Activated CD8-positive, alpha-beta memory T cell treated with anti-CD3 and anti-CD28 coated beads, Interleukin-2, amount 50 U/mL, for 1 hour (primary cell): ENCODE measurements around the gene TMEM254.
"Not testable (repeated sequence)": the region's sequence is repeated elsewhere in the genome, so short reads cannot be mapped to it uniquely, and the experiment has no call there.

Source experiments
- DNase-seq: peaks from one replicate; pipeline ENCODE4 v3.0.0-alpha.2; 2020; ENCODE audit errors: extremely low read depth

Gene TMEM254

DNA sequence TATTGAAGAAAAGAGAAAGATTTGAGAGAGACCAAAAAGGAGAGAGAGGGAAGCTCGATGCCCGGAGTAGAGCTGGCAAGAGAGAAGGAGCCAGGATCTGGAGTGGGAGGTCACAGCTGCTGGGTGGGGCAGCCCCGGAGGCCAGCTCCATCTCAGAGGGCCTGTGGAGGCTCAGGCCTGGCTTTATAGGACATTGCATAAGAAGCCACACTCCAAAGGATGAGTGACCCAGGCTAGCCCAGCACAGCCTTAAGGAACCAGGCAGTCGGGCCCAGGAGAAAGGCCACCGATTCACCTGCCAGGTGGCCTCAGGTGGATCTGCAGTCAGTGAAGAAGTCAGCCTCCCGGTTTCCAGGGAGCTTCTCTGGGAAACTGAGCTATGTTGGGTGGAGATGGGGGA is 54.7 kb downstream of the TMEM254 start:
- DNase-seq = no peak

DNA sequence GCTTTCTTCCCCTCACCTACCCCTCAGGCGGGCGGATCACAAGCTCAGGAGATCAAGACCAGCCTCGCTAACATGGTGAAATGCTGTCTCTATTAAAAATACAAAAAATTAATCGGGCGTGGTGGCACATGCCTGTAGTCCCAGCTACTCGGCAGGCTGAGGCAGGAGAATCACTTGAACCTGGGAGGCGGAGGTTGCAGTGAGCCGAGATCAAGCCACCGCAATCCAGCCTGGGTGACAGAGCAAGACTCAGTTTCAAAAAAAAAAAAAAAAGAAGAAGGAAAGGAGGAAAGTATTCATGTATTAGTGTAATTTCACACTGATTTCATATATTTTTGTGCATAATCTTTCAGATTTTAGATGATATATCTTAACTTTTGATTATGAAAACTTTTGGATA is 55.2 kb downstream of the TMEM254 start:
- not testable (repeated sequence) for DNase-seq

DNA sequence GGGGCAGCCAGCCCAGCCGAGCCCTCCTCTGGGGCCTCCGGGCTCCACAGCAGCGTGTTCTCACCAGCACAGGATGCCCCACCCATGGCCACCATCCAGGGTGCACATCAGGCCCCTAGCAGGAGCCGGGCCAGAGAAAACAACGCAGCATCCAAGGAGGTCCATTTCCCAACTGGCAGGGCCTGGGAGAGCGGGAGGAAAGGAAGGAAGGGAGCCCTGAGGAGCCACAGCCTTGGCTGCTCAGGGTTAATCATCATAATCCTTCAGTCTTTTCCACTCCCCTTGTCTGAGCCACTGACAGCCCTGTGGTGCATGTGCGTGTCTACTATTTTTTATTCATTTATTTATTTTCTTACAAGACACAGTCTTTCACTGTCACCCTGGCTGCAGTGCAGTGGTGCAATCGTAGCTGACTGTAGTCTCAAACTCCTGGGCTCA is 57.7 kb downstream of the TMEM254 start:
- no peak for DNase-seq

DNA sequence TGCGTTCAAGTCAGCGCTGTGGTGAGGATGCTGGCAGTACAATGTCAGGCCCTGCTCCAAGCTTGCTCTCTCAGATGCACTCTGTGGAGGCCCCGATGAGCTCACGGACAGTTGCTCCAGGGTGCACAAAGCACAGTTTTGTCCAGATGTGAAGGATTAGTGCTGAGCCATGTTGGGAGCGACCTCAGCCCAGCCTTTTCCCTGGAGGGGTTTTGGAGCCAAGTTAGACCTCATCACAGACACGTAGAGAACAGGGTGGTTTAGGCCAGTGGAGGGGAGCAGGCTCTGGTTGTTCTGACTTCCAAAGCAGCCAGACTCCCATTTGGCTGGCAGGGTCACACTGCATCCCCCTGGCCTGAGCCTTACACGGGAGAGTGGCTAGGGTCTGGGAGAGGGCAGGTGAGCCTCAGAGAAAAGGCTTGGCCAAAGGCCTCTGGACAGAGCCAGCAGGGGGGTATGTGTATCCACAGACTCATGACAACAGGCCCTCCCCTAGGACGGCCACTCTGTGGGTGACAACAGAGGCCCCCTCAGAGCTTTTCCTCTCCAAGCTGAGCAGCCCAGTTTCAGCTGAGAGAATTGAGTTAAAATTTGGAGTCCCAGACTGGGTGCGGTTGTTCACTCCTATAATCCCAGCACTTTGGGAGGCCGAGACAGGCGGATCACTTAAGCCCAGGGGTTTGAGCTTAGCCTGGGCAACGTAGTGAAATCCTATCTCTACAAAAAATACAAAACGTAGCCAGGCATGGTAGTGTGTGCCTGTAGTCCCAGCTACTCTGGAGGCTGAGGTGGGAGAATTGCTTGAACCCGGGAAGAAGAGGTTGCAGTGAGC is 58.8 kb downstream of the TMEM254 start:
- no peak for DNase-seq

DNA sequence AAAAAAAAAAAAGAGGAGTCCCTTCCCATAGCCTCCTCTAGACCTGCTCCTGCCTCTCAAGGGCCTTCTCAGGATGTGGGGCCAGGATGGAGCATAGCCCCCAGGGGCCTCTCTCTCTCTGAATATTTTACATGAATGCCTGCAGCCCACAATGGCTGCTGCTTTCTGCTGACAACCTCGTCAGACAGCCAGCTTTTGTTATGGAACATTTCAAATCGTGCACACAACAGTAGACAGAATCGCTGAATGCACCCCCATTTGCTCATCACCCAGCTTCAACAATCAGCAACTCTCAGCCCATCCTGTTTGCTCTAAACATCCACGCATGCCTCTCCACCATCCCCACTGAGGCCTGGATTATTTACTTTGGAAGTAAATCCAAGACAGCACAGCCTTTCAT is 59.5 kb downstream of the TMEM254 start:
- DNase-seq = no peak

DNA sequence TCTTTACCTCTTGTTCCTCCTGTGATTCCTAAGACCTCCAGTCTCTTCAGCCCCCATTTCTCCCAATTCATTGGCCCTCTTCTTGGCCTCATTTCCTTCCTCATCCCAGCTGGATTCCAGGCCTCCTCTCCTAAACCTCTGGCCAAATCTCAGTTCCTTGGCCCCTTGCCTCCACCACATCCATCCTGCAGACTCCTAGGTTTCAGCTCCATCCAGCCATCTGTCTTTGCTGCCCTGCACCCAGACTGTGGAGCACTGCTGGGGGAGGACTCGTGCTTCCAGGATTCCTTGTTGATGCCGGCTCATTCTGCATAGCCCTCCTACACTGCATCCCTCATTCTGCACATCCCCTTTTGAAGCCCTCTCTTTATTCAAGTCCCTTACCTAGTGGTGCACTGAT is 60.8 kb downstream of the TMEM254 start:
- DNase-seq = no peak

DNA sequence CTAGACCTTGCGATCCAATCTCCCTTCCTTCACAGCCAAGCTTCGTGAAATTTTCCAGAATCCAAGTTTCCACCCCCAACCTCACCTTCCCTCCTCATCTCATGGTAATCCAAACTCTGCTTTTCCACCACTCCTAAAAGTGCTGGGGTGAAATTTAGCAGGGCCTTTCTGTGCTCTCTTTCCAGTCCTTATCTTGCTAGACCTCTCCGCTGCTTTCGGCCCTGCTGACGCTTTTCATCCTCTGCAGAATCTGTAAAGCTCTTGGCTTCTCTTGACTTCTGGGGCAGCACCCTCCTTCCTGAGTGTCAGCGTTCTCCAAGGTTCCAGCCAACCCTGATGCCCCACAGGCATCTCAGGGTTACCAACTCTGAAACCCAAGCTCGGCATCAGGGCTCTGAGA is 61.8 kb downstream of the TMEM254 start:
- no peak for DNase-seq

DNA sequence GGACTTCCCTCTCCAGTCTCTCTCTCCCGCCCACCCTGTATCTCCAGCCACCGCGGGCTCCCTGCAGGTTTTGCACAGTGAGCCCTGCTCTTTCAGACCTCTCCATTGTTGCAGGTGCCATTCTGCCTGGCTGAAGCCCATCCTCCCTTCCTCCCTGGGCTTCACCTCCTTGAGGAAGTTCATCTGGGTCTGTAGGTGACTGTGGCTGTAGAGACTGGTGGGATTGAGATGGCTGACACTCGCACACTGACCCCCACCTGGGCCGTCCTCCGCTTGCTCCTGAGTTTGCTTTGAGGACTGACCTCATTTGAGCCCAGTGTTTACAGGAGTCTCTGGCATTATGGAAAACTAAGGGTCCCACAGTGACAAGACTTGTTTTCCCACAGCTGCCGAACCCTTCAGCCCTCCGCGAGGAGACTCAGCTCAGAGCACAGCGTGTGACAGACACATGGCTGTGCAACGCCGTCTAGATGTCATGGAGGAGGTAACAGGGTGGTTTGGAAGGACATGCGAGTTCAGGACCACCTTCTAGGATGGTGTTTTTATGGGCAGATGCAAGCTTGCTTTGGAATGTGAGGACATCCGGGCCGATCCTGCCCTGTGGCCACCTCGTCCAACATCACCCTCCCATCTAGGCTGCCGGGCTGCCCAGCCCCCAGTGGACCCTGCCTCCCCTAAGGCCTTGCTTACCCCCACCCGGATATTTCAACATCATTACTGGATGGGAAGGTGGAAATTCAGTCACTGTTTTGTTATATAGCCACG is 63.4 kb downstream of the TMEM254 start:
- no peak for DNase-seq
